IMR-90 (cell line): Measurements from ENCODE around the gene PXMP2. TPM values are rescaled to one million over a fixed set of nuclear protein-coding genes. Genes with fewer than 3 reads are reported as not detected.

Source experiments
- ATAC-seq: fragments of 200-7000 bp; cut with Tn5 transposase; 2 replicates; pipeline ENCODE4 v1.9.1; 2020; ENCODE audit warnings: low read depth, mild to moderate bottlenecking, moderate library complexity
- BruUV-seq: library from RNA; stranded (reverse); fragments of 400-500 nt; replicated peaks from 2 replicates; lab custom pipeline; 2021; lab: Mats Ljungman, UMichigan
- CTCF ChIA-PET: fragments of 300-600 bp; formaldehyde crosslinking; extraction: SDS; loops from one replicate; lab custom pipeline; 2021; ENCODE audit warnings: antibody characterized with exemption; lab: Yijun Ruan, JAX
- POLR2A ChIA-PET: fragments of 300-600 bp; sonication (Branson Sonifier 250); formaldehyde crosslinking; loops from one replicate; lab custom pipeline; 2022; ENCODE audit warnings: antibody characterized with exemption; ENCODE audit not compliant: unreplicated experiment; lab: Charles Lee
- DNase-seq: peaks from one replicate; pipeline ENCODE4 v3.0.0; 2013
- H2AFZ ChIP-seq: replicated peaks from 2 replicates; pipeline ENCODE3; 2013; ENCODE audit warnings: low read length, mild to moderate bottlenecking; ENCODE audit not compliant: poor library complexity
- H2AK5ac ChIP-seq: 2 replicates; pipeline ENCODE4 v1.6.1; 2013; ENCODE audit warnings: low read depth, low read length, inconsistent platforms
- H2AK9ac ChIP-seq: replicated peaks from 2 replicates; pipeline ENCODE3; 2013; ENCODE audit warnings: mild to moderate bottlenecking, low read depth, low read length, moderate library complexity; ENCODE audit not compliant: poor library complexity
- H2BK120ac ChIP-seq: 2 replicates; pipeline ENCODE4 v1.6.1; 2013; ENCODE audit warnings: low read depth, low read length, inconsistent platforms
- H2BK15ac ChIP-seq: 3 replicates; pipeline ENCODE4 v1.6.1; 2013; ENCODE audit warnings: low read depth, low read length, inconsistent platforms
- H2BK20ac ChIP-seq: 2 replicates; pipeline ENCODE4 v1.6.1; 2013; ENCODE audit warnings: low read depth, mild to moderate bottlenecking, inconsistent platforms, low read length, moderate library complexity
- H2BK5ac ChIP-seq: 2 replicates; pipeline ENCODE4 v1.6.1; 2013; ENCODE audit warnings: mild to moderate bottlenecking, low read depth, low read length, inconsistent platforms; ENCODE audit not compliant: poor library complexity, severe bottlenecking
- H3K14ac ChIP-seq: replicated peaks from 2 replicates; pipeline ENCODE4 v1.6.1; 2013; ENCODE audit warnings: low read depth, low read length, inconsistent platforms
- H3K18ac ChIP-seq: 2 replicates; pipeline ENCODE4 v1.6.1; 2013; ENCODE audit warnings: low read depth, low read length, control low read depth
- H3K23ac ChIP-seq: 2 replicates; pipeline ENCODE4 v1.6.1; 2013; ENCODE audit warnings: low read depth, low read length, inconsistent platforms
- H3K27ac ChIP-seq: 2 replicates; pipeline ENCODE4 v1.5.1; 2013; ENCODE audit warnings: mild to moderate bottlenecking, control low read depth, low read length; ENCODE audit not compliant: insufficient read depth
- H3K27me3 ChIP-seq: 2 replicates; pipeline ENCODE4 v1.6.1; 2013; ENCODE audit warnings: low read length; ENCODE audit not compliant: control insufficient read depth, insufficient read depth
- H3K36me3 ChIP-seq: 2 replicates; pipeline ENCODE4 v1.6.1; 2013; ENCODE audit warnings: low read length, mixed read lengths; ENCODE audit not compliant: control insufficient read depth, insufficient read depth
- H3K4ac ChIP-seq: 2 replicates; pipeline ENCODE4 v1.6.1; 2013; ENCODE audit warnings: low read depth, low read length, inconsistent platforms
- H3K4me1 ChIP-seq: 2 replicates; pipeline ENCODE4 v1.6.1; 2013; ENCODE audit warnings: low read length, mixed read lengths; ENCODE audit not compliant: control insufficient read depth, insufficient read depth
- H3K4me2 ChIP-seq: 2 replicates; pipeline ENCODE4 v1.6.1; 2013; ENCODE audit warnings: low read depth, mild to moderate bottlenecking, control low read depth, low read length, moderate library complexity
- H3K4me3 ChIP-seq: 2 replicates; pipeline ENCODE4 v1.5.1; 2013; ENCODE audit warnings: low read depth, mild to moderate bottlenecking, control low read depth, low read length, moderate library complexity; ENCODE audit not compliant: insufficient read depth
- H3K56ac ChIP-seq: 2 replicates; pipeline ENCODE4 v1.6.1; 2013; ENCODE audit warnings: low read length, inconsistent platforms; ENCODE audit not compliant: insufficient read depth; ENCODE audit errors: extremely low read depth
- H3K79me1 ChIP-seq, 2 experiments: 2 replicates each; pipeline ENCODE4 v1.6.1; 2013; ENCODE audit warnings: low read length in 2 of 2, inconsistent platforms in 1 of 2, low read depth in 1 of 2
- H3K9ac ChIP-seq: 2 replicates; pipeline ENCODE4 v1.6.1; 2013; ENCODE audit warnings: low read depth, low read length, control low read depth
- H3K9me1 ChIP-seq: 2 replicates; pipeline ENCODE4 v1.6.1; 2013; ENCODE audit warnings: low read length, inconsistent platforms; ENCODE audit not compliant: insufficient read depth
- H3K9me3 ChIP-seq: 2 replicates; pipeline ENCODE4 v1.6.1; 2013; ENCODE audit warnings: low read length; ENCODE audit not compliant: control insufficient read depth, insufficient read depth
- H4K20me1 ChIP-seq: 2 replicates; pipeline ENCODE4 v1.6.1; 2013; ENCODE audit warnings: low read length, inconsistent platforms; ENCODE audit not compliant: insufficient read depth
- H4K5ac ChIP-seq: 2 replicates; pipeline ENCODE4 v1.6.1; 2013; ENCODE audit warnings: mild to moderate bottlenecking, low read depth, low read length, control low read depth
- H4K8ac ChIP-seq, 2 experiments: 2 replicates each; pipeline ENCODE4 v1.6.1; 2013; ENCODE audit warnings: low read depth in 2 of 2, low read length in 2 of 2, control low read depth in 1 of 2, inconsistent platforms in 1 of 2
- H4K91ac ChIP-seq: 2 replicates; pipeline ENCODE4 v1.6.1; 2013; ENCODE audit warnings: low read depth, low read length, inconsistent platforms; ENCODE audit not compliant: insufficient read depth
- CEBPB ChIP-seq: IDR thresholded peaks from 2 replicates; pipeline ENCODE4 v1.6.1; 2012; ENCODE audit warnings: low read depth, low read length, improper control_type of control experiment
- MAFK ChIP-seq: IDR thresholded peaks from 2 replicates; pipeline ENCODE4 v1.6.1; 2012; ENCODE audit warnings: low read depth, low read length, improper control_type of control experiment
- MXI1 ChIP-seq: IDR thresholded peaks from 2 replicates; pipeline ENCODE4 v1.6.1; 2012; ENCODE audit warnings: low read depth, mild to moderate bottlenecking, low read length, moderate library complexity, borderline replicate concordance
- WGBS, 2 experiments: methylation state at CpG; one replicate each; pipeline versions ENCODE4 v1.1.5 to v1.1.7; 2013; ENCODE audit warnings: missing lambda C conversion rate in 2 of 2; ENCODE audit not compliant: insufficient read length in 1 of 2; ENCODE audit errors: extremely low coverage in 2 of 2; 5-methylcytosine and 5-hydroxymethylcytosine counted together
- dilution Hi-C: fragments of 300-500 bp; cut with HindIII; formaldehyde crosslinking; loops from one replicate; pipeline ENCODE4 v1.14.3; 2018; ENCODE audit warnings: low sequenced_read_pairs; ENCODE audit not compliant: unreplicated experiment
- in situ Hi-C: fragments of 300-500 bp; cut with MboI; formaldehyde crosslinking; loops from 3 replicates; pipeline ENCODE4 v1.14.3; 2019; ENCODE audit warnings: low sequenced_read_pairs, inconsistent platforms, mixed read lengths
- intact Hi-C: fragments of 100-400 bp; cut with micrococcal nuclease; formaldehyde crosslinking; loops from 2 replicates; pipeline ENCODE4 v1.10.0; 2022
- polyA plus RNA-seq, 3 experiments: library from polyadenylated mRNA; depleted of rRNA; stranded (reverse); fragments of >200 nt; gene quantifications; 2 replicates each; pipeline ENCODE4 v1.2.3, GENCODE V29; 2012; ENCODE audit warnings: low replicate concordance in 1 of 3
- total RNA-seq: library from RNA; depleted of rRNA; stranded (reverse); fragments of >200 nt; gene quantifications from 2 replicates; pipeline ENCODE4 v1.2.3, GENCODE V29; 2012

The PXMP2 gene
- total and polyA plus RNA-seq, 2 of the 4 experiments (the other 2 are of a cell fraction) = 10.9 to 20.1 TPM

DNA sequence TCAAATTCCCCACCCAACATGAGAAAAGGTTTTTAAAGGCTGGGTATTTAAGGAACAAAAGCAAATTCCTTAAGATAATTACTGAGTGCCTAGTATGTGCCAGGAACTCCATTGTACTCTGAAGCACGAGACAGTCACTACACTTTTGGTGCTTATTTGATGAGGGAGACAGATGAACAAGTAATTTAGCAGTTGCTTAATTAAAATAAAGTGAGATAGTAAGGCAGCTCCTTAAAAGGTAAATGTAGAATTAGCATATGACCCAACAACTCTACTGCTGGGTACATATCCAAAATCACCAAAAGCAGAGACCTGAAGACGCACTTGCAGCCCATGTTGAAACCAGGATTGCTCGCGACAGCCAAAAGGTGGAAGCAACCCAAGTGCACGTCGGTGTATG, 21.6 kb upstream of the PXMP2 start:
- Histone ChIP-seq H3K27ac (no peak overlapping the region), H2BK120ac (no peak overlapping the region), H3K23ac (no peak overlapping the region), H3K4me1 (no peaks in the 10 kb centered on the region), H2BK20ac (no peak overlapping the region), H3K9me1 (0 out of 2 replicates have a peak, but pooled peaks cover 2% of the 10 kb centered on the region), H3K14ac (no peak overlapping the region), H3K79me1 (no peaks in the 10 kb centered on the region), H2BK5ac (no peak overlapping the region), H3K4me2 (no peak overlapping the region), H3K9ac (no peak overlapping the region), H4K5ac (no peak overlapping the region), H3K4ac (no peak overlapping the region), H3K4me3 (no peak overlapping the region), H2AK9ac (no peak overlapping the region), H4K91ac (no peak overlapping the region), H3K18ac (no peak overlapping the region), H3K9me3 (no peaks in the 10 kb centered on the region), H4K20me1 (no peaks in the 10 kb centered on the region; the same call in 1 of the 2 replicates), H2BK15ac (no peak overlapping the region), H3K36me3 (peaks cover 54% of the 10 kb centered on the region), H4K8ac (no peak overlapping the region), H3K27me3 (no peaks in the 10 kb centered on the region), H3K56ac (no peak overlapping the region), H2AFZ (no peak overlapping the region), H2AK5ac (no peak overlapping the region)
- intact Hi-C loops (no loop called here), dilution Hi-C loops (no loop called here), in situ Hi-C loops (no loop called here)
- no peak for TF ChIP-seq CEBPB
- no peak for TF ChIP-seq MXI1
- TF ChIP-seq MAFK = no peak
- DNase-seq = no peak
- ChIA-PET CTCF (no interaction called here), POLR2A (no interaction called here)
- WGBS, 2 experiments = no CpG with 5 or more reads among the region's 6 CpGs
- no TSS peak for BruUV-seq
- ATAC-seq = no peak
